ENCODE measurements around the gene CDC42EP2.

- TF ChIP-seq POLR2A (IDR thresholded peaks at IDR 0.05), result no peak
- no peak for TF ChIP-seq CTCF (IDR thresholded peaks at IDR 0.05)
Measured at GRCh38 chr11:65351511-65351910, 36.8 kb downstream of the CDC42EP2 start.

Data from testis (tissue), 2 donors.